C1 segment of cervical spinal cord (tissue), 14 donors: Measurements from ENCODE around the gene VPS37B.
"Not testable (repeated sequence)": the region's sequence is repeated elsewhere in the genome, so short reads cannot be mapped to it uniquely, and the experiment has no call there.

ENCODE experiments used
- DNase-seq, 14 donors: peaks; one replicate each; lab custom pipeline; 2025; lab: John Stamatoyannopoulos, UW

Gene VPS37B, protein sequence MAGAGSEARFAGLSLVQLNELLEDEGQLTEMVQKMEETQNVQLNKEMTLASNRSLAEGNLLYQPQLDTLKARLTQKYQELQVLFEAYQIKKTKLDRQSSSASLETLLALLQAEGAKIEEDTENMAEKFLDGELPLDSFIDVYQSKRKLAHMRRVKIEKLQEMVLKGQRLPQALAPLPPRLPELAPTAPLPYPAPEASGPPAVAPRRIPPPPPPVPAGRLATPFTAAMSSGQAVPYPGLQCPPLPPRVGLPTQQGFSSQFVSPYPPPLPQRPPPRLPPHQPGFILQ

DNA sequence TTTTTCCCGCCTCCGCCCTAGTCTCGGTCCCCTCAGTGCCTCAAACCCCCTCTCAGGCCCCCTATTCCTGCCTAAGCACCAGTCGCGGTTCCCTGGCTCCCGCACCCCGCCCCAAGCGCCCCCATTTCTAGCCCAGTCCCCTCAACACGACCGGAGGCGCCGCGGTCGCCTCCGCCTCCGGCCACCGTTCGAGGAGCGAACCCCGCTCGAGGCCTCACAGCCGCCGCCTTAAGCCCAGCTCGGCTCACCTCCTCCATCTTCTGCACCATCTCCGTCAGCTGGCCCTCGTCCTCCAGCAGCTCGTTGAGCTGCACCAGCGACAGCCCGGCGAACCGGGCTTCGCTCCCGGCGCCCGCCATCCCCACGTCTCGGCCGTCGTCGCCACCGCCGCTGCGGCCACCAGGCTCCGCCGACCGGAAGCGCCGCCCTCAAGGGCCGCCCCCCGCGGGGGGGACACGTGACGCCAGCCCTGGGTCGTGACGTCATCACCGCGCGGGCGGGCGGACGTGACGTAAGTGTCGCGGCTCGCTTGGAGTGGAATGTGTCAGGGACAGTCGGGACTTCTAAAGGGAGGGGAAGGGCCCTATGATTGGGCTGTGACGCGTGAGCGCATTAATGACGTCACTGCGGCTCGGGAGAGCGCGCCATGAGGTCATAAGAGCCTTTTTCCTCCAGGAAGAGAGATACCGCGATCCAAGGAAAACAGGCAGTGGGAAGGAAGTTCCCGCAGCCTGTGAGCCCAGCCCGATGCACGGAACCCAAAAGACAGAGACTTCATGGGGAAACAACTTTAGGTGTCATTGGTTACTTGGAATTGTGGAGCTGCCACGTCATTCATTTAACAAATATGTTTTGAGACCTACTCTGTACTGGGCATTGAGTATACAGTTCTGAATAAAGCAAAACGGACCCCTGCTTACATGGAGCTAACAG lies at the start of gene VPS37B:
Gene VPS37B, minus strand, starts transcription at position 421 of the 933 bp plus-strand sequence. Its CDS starts 62 bp downstream, at position 359.
- DNase-seq = peak in 12 of 14 donors; percentile 27 to 74 (median 60)

DNA sequence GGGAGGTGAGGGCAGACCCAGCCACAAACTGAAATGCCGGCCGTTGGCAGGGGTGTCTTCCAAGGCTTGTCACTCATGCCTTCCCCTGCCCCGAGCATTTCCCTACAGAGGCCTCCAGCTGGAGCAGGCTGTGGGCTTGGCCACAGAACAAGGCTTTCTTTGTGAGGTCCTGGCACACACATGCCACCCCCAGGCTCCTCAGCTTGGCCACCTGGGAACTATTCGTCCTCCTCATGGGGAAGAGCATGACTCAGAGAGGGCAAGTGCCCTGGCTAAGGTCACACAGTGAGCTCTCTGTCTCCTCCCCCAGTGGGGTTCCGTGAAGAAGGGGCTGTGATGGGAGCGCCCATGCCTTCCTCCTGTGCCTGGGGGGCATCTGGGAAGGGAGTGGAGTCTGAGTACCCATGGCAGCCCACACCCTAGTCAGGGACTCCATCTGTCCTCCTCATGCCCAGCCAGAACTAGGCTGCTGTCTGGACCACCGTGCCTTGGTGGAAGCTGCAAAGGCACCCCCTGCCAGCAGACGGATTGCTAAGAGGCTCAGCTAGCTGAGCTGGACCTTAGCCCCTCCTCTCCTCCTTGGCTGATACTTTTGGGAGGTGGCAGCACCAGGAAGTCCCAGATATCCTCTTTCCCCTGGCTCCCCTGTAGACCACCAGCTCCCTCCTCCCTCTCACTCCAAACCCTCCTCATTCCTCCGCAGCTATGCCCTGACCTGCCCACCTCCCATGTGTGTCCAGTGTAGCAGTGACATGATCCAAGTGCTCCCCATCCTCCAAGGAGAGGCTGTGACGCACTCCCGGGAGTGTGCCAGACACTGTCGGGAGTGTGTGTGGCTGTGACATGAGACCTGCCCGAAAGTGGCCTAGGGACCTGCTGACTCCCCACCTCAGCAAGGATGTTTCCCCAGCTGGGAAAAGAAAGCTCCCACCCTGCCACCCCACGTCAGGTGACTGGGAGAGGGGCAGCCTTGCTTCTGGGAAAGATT lies 49.0 kb upstream of the VPS37B start:
- DNase-seq = peak in 12 of 14 donors; percentile 25 to 89 (median 65)

DNA sequence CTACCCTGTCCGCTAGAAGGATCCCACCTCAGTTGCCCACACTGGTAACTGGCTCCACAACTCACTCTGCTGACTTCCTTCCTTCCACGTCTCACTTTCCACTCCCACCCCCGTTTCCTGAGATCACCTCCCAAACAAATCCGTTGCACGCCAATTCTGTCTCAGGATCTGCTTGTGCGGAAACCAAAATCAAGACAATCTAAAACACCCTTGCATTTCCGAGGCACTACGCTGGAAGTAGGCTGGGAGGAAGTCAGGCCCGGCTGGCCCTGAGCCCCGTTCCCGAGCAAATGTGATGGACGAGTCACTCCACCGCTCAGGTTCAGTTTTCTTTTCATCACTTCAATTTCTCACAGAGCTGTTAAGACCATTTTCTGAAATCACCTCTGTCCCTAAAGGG lies 47.3 kb upstream of the VPS37B start:
- DNase-seq = peak in 1 of 14 donors; percentile 9

DNA sequence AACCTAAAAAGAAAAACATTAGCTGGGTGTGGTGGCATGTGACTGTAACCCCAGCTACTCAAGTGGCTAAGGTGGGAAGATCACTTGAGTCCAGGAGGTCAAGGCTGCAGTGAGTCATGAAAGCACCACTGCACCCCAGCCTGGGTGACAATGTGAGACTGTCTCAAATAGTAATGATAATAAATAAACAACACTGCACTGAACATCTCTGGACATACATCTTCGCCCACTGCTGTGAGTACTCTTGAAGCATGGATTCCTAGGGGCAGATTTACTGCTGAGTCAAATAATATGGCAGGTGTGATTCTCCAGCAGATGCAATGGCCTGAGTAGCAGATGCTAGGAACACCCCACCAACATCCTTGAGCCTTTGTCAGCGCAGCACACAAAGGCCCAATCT lies 46.7 kb upstream of the VPS37B start:
- DNase-seq = no peak

DNA sequence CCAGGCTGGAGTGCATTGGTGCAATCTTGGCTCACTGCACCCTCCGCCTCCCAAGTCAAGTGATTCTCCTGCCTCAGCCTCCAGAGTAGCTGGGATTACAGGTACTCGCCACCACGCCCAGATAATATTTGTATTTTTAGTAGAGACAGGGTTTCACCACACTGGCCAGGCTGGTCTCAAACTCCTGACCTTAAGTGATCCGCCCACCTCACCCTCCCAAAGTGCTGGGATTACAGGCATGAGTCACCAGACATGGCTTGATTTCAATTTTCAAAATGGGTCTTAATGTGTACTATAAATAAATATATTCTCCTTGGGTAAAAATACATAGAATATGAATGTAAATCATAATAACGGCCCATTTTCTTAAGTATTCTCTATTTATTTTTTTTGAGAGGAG lies 45.4 kb upstream of the VPS37B start:
- DNase-seq = not testable (repeated sequence)

DNA sequence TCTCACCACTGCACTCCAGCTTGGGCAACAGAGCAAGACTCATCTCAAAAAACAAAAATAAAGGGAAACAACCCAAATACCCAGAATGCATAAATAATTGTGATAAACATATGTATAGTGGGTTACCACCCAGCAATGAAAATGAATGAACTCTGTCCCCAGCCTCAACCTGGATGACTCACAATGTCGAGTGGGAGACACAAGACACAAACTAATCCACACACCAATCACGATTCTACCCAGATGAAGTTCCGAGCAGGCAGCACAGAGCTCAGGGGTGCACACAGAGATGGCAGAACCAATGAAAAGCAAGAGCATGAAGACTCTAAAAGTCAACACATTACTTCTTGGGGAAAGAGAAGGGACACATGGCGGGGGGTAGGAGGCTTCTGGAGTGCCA lies 43.2 kb upstream of the VPS37B start:
- no peak for DNase-seq

DNA sequence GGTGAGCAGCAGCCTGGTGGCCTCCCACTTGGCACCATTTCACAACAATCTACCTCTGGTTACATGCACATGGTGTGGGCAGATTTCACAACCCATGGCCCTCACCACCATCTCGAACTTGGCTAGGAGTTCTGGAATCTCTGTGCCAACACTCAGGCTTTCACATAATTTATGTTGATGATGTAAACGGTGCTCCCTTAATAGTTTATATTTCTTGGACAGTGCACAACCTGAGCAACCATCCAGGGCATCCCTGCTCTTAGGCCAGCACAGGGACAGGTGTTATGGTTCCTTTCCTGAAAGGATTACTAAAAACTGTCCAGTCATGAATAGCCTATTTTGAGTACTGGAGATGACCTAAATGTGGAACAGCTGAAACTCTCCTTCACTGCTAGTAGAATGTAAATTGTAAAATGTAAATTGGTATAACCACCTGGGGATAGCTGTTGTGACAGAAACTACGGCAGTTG lies 41.7 kb upstream of the VPS37B start:
- DNase-seq = no peak

DNA sequence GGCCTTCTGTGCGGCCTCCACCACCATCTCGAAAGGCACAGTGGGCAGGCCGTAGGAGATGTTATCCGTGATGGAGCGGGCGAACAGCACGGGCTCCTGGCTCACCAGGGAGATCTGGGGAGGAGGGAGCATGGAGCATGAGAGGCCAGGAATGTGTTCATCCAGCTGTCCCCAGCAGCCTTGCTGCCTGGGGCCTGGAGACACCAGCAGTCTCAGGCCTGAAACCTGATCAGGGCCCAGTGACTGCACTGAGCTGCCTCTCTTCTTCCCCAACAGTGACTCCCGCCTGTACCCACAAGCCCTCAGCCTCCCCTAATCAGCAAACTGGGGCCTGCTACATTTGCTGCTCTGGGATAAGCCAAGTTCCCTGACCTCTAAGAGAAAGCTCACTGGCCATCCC lies 39.4 kb upstream of the VPS37B start:
- DNase-seq = no peak

DNA sequence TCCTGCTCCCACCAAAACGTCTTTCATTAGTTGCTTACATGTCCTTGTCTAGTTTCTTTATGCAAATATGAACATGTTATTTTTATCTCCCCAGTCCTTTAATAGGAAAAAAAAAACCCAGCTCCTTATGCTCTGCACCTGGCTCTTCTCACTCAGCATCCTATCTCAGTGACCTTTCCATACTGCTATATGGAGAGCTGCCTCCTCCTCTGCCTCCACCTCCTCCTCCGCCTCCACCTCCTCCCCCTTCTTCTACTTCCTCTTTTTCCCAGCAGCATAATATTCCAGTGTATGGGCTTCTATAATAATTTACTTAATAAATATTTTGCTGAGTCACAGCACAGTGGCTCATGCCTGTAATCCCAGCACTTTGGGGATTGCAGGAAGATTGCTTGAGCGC lies 38.8 kb upstream of the VPS37B start:
- no peak for DNase-seq

DNA sequence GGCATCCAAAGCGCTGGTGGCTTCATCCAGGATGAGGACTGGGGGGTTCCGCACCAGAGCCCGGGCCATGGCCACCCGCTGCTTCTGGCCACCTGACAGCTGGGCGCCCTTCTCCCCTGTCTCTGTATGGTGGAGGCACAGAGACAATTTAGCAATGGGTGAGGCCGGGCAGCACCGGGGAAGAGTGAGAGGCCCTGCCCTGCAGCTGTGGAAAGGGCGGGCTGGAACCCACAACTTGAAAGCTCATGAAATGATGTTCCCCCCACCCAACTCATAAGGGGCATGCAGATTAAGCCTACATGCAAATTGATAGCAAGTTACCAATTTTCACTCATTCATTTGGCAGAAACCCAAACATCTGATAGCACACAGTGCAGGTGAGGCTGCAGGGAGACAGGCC lies 36.3 kb upstream of the VPS37B start:
- no peak for DNase-seq

DNA sequence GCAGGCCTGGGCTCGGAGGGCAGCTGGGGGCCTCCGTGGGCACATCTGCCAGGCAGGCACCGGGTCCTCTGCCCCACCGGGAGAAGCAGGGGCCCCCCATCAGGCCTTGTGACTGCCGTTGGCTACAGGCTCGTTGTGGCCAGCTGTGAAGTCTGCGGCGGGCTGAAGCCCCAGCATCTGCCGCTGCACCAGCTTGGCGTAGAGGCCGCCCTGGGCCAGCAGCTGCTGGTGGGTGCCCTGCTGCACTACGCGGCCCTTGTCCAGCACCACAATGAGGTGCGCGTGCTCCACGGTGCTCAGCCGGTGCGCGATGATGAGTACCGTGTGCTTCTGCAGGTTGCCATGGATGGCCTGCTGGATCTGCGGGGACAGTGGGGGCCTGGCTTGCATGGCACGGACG lies 33.9 kb upstream of the VPS37B start:
- no peak for DNase-seq

DNA sequence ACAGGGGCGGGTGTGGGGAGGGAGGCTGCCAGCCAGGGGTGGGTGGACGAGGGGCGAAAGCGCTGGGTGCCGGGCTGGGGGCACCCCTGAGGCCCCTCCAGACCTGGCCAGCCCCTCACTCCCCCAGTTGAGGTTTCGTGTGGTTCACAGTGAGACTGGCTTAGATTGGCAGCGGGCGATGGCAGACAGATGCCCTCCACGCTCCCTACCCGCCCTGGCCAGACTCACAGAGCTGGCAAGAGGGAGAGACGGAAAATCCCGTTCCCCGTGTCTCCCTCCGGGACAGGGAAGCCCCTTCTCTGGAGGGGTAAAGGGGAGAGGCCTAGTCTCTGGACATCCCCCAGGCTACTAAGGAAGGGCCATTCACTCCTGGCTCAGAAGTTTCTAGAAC lies 33.2 kb upstream of the VPS37B start:
- no peak for DNase-seq

DNA sequence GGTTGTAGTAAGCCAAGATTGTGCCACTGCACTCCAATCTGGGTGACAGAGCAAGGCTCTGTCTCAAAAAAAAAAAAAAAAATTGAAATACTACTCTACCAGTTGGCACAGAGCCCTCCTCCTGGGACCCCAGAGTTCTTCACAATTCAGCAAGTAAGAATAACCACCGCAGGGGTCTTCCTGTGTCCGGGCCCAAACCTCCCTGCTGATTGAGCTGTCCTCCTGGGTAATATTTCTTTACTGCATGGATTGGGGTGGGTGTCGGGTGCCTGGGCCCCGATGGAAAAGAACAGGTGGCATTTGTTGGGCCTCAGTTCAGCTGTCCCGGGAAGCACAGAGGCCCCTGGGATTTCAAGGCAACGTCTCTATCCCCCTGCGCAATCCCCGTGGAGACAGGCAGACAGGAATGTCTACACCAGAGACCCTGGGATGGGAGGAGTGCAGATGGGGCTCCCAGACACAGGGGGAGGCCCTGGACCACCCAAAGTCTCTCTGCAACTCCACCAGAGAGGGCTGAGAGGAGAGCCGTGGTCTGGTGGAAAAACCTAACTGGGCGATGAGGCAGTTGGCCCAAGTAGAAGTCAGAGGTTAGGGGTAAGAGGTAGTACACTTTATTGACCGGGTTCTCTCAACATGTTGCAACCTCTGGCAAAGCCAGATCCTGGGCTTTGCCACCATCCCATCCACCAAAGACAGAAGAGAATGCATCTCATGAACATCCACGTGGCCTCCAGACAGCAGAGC lies 32.7 kb upstream of the VPS37B start:
- DNase-seq = no peak

DNA sequence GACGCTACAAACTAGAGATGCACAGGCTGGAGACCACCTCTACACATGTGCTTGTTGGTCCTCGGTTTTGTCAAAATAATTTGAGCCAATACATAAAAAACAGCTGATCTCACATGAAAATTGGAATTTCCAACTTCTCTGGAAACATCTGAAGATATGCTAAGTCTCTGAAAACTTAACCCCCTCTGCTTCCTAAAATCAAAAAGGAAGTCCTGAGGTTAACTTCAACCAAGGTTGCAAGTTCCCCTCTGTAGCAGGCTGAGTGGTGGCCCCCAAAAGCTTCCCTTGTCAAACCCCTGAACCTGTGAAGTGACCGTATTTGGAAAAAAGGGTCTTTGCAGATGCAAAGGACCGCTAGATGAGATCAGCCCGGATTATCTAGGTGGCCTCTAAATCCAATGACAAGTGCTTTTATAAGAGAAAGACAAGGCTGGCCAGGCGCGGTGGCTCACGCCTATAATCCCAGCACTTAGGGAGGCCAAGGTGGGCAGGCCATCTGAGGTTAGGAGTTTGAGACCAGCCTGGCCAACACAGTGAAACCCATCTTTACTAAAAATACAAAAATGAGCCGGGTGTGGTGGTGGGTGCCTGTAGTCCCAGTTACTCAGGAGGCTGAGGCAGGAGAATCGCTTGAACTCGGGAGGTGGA lies 32.0 kb upstream of the VPS37B start:
- DNase-seq = no peak

DNA sequence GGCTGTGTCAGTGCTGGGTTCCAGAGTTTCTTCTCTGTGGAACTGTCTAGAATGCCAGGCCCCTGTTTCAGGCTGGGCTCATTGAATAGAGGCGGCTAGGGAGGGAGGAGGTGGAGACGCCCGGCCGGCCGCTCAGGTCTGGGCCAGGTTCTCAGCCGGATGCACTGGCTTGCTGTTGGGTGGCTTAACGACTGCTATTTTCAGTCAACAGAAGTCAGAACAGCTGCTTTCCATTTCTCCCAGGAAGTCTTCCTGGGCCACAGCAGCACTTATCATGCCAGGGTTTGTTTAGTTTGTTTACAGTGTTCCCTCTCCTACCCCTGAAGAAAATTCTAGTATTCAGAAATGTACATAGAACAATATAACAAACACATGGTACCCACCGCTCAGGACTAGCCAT lies 26.0 kb upstream of the VPS37B start:
- no peak for DNase-seq

DNA sequence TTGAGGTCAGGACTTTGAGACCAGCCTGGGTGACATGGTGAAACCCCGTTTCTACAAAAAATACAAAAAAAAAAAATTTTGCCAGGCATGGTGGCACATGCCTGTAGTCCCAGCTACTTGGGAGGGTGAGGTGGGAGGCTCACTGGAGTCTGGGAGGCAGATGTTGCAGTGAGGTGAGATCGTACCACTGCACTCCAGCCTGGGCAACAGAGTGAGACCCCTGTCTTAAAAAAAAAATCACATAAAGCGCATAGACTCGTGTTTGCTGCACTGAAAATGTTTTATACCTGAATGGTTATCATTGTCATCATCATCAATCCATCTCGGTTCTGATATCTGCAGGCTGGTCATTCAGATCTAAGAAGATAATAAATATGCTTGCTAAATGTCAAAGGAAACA lies 24.8 kb upstream of the VPS37B start:
- no peak for DNase-seq

DNA sequence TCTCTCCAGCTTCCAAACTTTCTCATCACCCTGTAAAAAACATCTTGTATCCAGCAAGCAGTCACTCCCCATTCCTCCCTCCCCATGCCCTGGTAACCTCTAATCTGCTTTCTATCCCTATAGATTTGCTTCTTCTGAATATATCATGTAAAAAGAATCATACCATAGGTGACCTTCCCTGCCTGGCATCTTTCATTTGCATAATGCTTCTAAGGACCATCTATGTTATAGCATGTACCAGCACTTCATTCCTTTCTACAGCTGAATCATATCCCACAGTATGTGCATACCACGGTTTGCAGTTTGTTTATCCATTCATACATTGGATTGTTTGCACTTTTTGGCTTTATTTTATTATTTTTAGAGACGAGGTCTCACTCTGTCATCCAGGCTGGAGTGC lies 22.9 kb upstream of the VPS37B start:
- DNase-seq = no peak

DNA sequence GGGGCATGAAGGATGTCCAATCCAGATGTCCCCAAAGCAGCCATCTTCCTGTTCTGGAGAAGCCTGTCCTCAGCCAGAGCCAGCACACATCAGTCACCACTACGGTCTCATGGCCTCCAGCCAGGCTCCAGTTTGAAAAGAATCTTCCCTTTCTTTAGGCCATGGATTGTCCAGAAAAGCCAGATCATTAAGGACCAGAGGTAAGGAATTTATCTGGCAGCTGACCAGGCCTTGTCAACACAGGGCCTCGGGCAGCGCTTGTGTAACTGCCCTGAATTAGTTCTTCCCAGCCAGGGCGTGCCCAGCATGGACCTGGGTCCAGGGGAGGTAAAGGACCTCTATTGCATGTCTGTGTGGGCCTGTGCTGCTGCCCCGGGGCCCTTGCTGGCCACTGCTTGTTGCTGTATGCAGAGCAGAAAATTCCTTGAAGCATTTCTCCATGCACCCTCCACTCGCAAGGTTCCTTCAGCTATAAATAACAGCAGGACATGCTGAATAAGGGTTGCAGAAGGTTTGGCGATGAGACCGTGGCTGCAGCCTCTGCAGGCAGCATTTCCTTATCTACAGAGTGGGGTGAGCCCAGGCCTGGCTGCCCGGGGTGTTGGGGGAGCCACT lies 21.7 kb upstream of the VPS37B start:
- DNase-seq = peak in 3 of 14 donors; percentile 7 to 16 (median 12)

DNA sequence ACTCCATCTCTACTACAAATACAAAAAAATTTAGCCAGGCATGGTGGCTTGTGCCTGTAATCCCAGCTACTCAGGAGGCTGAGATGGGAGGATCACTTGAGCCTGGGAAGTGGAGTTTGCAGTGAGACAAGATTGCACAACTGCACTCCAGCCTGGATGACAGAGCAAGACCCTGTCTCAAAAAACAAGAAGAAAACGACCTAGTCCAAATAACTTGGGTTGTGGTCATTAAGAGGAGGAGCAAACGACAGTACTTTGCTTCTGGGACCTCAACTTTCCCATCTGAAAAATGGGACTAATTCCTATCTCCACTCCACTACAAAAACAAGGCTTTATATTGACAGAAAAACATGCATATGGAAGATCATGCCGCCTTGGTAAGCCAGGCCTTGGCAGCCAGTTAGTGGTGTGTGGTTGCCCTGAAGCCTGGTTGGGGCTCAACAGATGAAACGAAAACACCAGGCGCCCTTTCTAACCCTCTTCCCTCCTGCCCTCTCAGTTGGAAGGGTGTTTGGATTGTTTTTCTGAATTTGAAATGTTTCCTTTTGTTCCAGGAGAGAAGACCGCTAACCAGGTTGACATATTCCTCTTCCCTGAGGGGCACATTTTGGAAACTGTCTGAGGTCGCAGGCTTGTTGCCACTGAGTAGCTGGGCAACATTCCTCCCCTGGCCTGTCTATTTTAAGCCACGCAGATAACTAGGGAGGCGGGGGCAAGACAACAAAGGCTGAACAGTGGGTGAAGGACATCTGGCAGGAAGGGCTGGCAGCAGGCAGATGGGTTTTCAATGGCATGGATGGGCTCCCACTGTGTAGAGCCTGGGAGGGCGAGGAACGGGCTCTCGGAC lies 13.7 kb upstream of the VPS37B start:
- DNase-seq = peak in 9 of 14 donors; percentile 14 to 68 (median 47)
